Endothelial cell (in vitro differentiated cells): ENCODE results near the gene ZSCAN12. TPM values are rescaled to one million over a fixed set of nuclear protein-coding genes. Genes with fewer than 3 reads are reported as not detected.
"Not testable (repeated sequence)": the region's sequence is repeated elsewhere in the genome, so short reads cannot be mapped to it uniquely, and the experiment has no call there.

Experiments
- DNase-seq: peaks from one replicate; pipeline ENCODE4 v3.0.0; 2021; ENCODE audit warnings: low spot score
- H3K27ac Mint-ChIP-seq: one replicate; pipeline ENCODE4 v1.8.0; 2021; ENCODE audit warnings: mixed read lengths, inconsistent platforms; ENCODE audit not compliant: unreplicated experiment
- H3K27me3 Mint-ChIP-seq: one replicate; pipeline ENCODE4 v1.8.0; 2021; ENCODE audit warnings: mild to moderate bottlenecking, moderate library complexity, mixed read lengths, inconsistent platforms; ENCODE audit not compliant: unreplicated experiment
- H3K36me3 Mint-ChIP-seq: one replicate; pipeline ENCODE4 v1.8.0; 2021; ENCODE audit warnings: mild to moderate bottlenecking, low read depth, mixed read lengths, inconsistent platforms; ENCODE audit not compliant: unreplicated experiment
- H3K4me1 Mint-ChIP-seq: one replicate; pipeline ENCODE4 v1.8.0; 2021; ENCODE audit warnings: mild to moderate bottlenecking, mixed read lengths, inconsistent platforms; ENCODE audit not compliant: unreplicated experiment
- H3K4me3 Mint-ChIP-seq: one replicate; pipeline ENCODE4 v1.8.0; 2021; ENCODE audit warnings: mild to moderate bottlenecking, mixed read lengths, inconsistent platforms; ENCODE audit not compliant: unreplicated experiment
- H3K9me3 Mint-ChIP-seq: one replicate; pipeline ENCODE4 v1.8.0; 2021; ENCODE audit warnings: mixed read lengths, inconsistent platforms; ENCODE audit not compliant: unreplicated experiment
- CTCF ChIP-seq: fragments of 200-600 bp; sonication (generic); IDR thresholded peaks from one replicate; pipeline ENCODE4 v1.5.0; 2021; ENCODE audit warnings: antibody characterized with exemption; ENCODE audit not compliant: unreplicated experiment
- total RNA-seq: library from RNA; stranded (reverse); fragmentation: NEBNext Ultra II Directional; extraction: Animal tissue kit (Norgen Biotek cat#: 25700); gene quantifications from one replicate; pipeline ENCODE4 v1.2.1, GENCODE V29; 2021; ENCODE audit not compliant: unreplicated experiment

Gene ZSCAN12
- total RNA-seq, 1 donor from 2014 or later = 9.5 TPM

GRCh38 chr6:28371706-28372451 is 27.7 kb downstream of the ZSCAN12 start:
- no peak for DNase-seq
- H3K36me3 Mint-ChIP-seq = peaks cover 8% of the 10 kb centered on the region
- no peaks in the 10 kb centered on the region for H3K9me3 Mint-ChIP-seq
- no peak overlapping the region for H3K27ac Mint-ChIP-seq
- no peaks in the 10 kb centered on the region for H3K4me1 Mint-ChIP-seq
- no peak overlapping the region for H3K4me3 Mint-ChIP-seq
- peaks cover 2% of the 10 kb centered on the region for H3K27me3 Mint-ChIP-seq
- TF ChIP-seq CTCF = no peak

- peaks cover 2% of the 10 kb centered on the region for H3K27me3 Mint-ChIP-seq
- no peak for DNase-seq
- no peak overlapping the region for H3K4me3 Mint-ChIP-seq
- no peaks in the 10 kb centered on the region for H3K9me3 Mint-ChIP-seq
- no peak for TF ChIP-seq CTCF
- no peaks in the 10 kb centered on the region for H3K4me1 Mint-ChIP-seq
- H3K27ac Mint-ChIP-seq = no peak overlapping the region
- peaks cover 12% of the 10 kb centered on the region for H3K36me3 Mint-ChIP-seq
Observed at GRCh38 chr6:28371280-28371679, 28.3 kb downstream of the ZSCAN12 start.

DNA sequence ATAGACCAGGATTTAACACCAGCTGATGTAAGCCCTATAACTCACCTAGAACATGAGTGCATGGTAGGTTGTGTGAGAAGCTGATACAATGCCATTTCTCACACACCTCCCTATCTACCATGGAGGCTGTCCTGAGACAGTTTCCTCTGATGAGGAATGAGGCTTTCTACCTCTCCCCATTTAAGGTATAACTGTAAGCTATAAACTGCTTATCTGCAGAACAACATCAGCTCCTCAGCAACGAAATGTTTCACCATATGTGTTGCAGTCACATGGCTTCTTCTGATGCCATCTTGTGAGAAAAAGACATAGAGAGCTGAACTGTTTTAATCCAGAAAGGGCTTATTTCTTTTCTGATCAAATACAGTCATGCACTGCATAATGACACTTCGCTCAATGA is 29.1 kb downstream of the ZSCAN12 start:
- Mint-ChIP-seq H3K4me1 (no peaks in the 10 kb centered on the region), H3K9me3 (no peaks in the 10 kb centered on the region), H3K27ac (no peak overlapping the region), H3K4me3 (no peak overlapping the region), H3K27me3 (peaks cover 2% of the 10 kb centered on the region), H3K36me3 (peaks cover 15% of the 10 kb centered on the region)
- TF ChIP-seq CTCF = no peak
- no peak for DNase-seq

GRCh38 chr6:28369463-28369862 is 30.1 kb downstream of the ZSCAN12 start:
- Mint-ChIP-seq H3K4me1 (no peaks in the 10 kb centered on the region), H3K4me3 (no peak overlapping the region), H3K36me3 (peaks cover 22% of the 10 kb centered on the region), H3K27me3 (peaks cover 2% of the 10 kb centered on the region), H3K9me3 (no peaks in the 10 kb centered on the region), H3K27ac (no peak overlapping the region)
- TF ChIP-seq CTCF = no peak
- DNase-seq = no peak

DNA sequence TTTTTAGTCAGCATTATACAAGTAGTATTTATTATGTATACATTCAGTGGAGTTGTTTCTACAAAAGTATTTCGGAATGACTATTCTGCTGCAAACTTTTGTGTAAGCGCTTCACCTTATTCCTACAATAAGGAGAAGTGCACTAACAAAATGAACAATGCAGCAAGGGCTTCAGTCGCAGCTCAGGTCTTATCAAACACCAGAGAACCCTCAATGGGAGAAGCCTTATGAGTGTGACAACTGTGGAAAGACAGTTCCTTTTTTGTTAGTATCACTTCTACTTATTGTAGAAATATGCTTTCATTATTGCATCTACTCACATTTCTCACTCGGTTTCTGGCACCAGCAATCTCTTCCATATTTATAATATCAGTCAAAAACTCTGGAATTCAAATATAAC is 31.0 kb downstream of the ZSCAN12 start:
- peaks cover 2% of the 10 kb centered on the region for H3K27me3 Mint-ChIP-seq
- H3K36me3 Mint-ChIP-seq = peaks cover 22% of the 10 kb centered on the region
- no peak overlapping the region for H3K27ac Mint-ChIP-seq
- H3K9me3 Mint-ChIP-seq = no peaks in the 10 kb centered on the region
- H3K4me3 Mint-ChIP-seq = no peak overlapping the region
- no peak for TF ChIP-seq CTCF
- H3K4me1 Mint-ChIP-seq = no peaks in the 10 kb centered on the region
- DNase-seq = no peak

- not testable (repeated sequence) for H3K27me3 Mint-ChIP-seq, H3K9me3 Mint-ChIP-seq, DNase-seq, H3K4me3 Mint-ChIP-seq, H3K4me1 Mint-ChIP-seq, H3K27ac Mint-ChIP-seq
- peaks cover 22% of the 10 kb centered on the region for H3K36me3 Mint-ChIP-seq
Observed at GRCh38 chr6:28365590-28365989, 34.0 kb downstream of the ZSCAN12 start.
